Neural progenitor cell (in vitro differentiated cells): Measurements from ENCODE around the gene PLEKHA7. TPM values are rescaled to one million over a fixed set of nuclear protein-coding genes. Genes with fewer than 3 reads are reported as not detected.

Source experiments
- DNase-seq: peaks from one replicate; pipeline ENCODE4 v3.0.0-alpha.2; 2016; ENCODE audit warnings: low spot score
- H2AFZ ChIP-seq: fragments of 200-600 bp; sonication (generic); replicated peaks from 2 replicates; pipeline ENCODE4 v1.6.1; 2016; ENCODE audit warnings: antibody characterized with exemption
- H3F3A ChIP-seq: fragments of 200-600 bp; sonication (generic); 2 replicates; pipeline ENCODE4 v1.6.1; 2016; ENCODE audit warnings: antibody characterized with exemption, low read depth
- H3K27ac ChIP-seq: fragments of 200-600 bp; sonication (generic); 2 replicates; pipeline ENCODE4 v1.5.1; 2016; ENCODE audit warnings: mild to moderate bottlenecking
- H3K27me3 ChIP-seq: fragments of 200-600 bp; sonication (generic); 2 replicates; pipeline ENCODE4 v1.6.1; 2016; ENCODE audit warnings: mild to moderate bottlenecking, moderate library complexity
- H3K36me3 ChIP-seq: fragments of 200-600 bp; sonication (generic); 2 replicates; pipeline ENCODE4 v1.5.1; 2016
- H3K4me1 ChIP-seq: fragments of 200-600 bp; sonication (generic); 2 replicates; pipeline ENCODE4 v1.6.1; 2016; ENCODE audit warnings: mixed run types
- H3K4me2 ChIP-seq: fragments of 200-600 bp; sonication (generic); 2 replicates; pipeline ENCODE4 v1.6.1; 2016
- H3K4me3 ChIP-seq: fragments of 200-600 bp; sonication (generic); 2 replicates; pipeline ENCODE4 v1.5.1; 2016
- H3K79me2 ChIP-seq: fragments of 200-600 bp; sonication (generic); 2 replicates; pipeline ENCODE4 v1.6.1; 2016; ENCODE audit warnings: low read depth
- H3K9ac ChIP-seq: fragments of 200-600 bp; sonication (generic); 2 replicates; pipeline ENCODE4 v1.6.1; 2016
- H3K9me3 ChIP-seq: fragments of 200-600 bp; sonication (generic); 2 replicates; pipeline ENCODE4 v1.5.1; 2016; ENCODE audit warnings: low read depth
- H4K20me1 ChIP-seq: fragments of 200-600 bp; sonication (generic); 2 replicates; pipeline ENCODE4 v1.6.1; 2016; ENCODE audit warnings: low read depth
- H3K27ac Mint-ChIP-seq: 3 replicates; pipeline ENCODE4 v1.8.0; 2021; ENCODE audit warnings: mixed read lengths
- H3K27me3 Mint-ChIP-seq: 2 replicates; pipeline ENCODE4 v1.8.0; 2022; ENCODE audit warnings: low read depth, mild to moderate bottlenecking, inconsistent platforms, moderate library complexity, mixed read lengths; ENCODE audit not compliant: insufficient read depth
- H3K36me3 Mint-ChIP-seq: 3 replicates; pipeline ENCODE4 v1.8.0; 2021; ENCODE audit warnings: mixed read lengths
- H3K4me1 Mint-ChIP-seq: 3 replicates; pipeline ENCODE4 v1.8.0; 2021; ENCODE audit warnings: mixed read lengths
- H3K4me3 Mint-ChIP-seq: 3 replicates; pipeline ENCODE4 v1.8.0; 2021; ENCODE audit warnings: mild to moderate bottlenecking, moderate library complexity, mixed read lengths
- H3K9me3 Mint-ChIP-seq: 3 replicates; pipeline ENCODE4 v1.8.0; 2020; ENCODE audit warnings: mixed read lengths
- EZH2 ChIP-seq: fragments of 200-600 bp; sonication (generic); IDR thresholded peaks from 2 replicates; pipeline ENCODE4 v1.6.1; 2017; ENCODE audit warnings: antibody characterized with exemption, mild to moderate bottlenecking, moderate library complexity
- EZH2phosphoT487 ChIP-seq: fragments of 200-600 bp; sonication (generic); IDR thresholded peaks from 2 replicates; pipeline ENCODE4 v1.6.1; 2017; ENCODE audit warnings: antibody characterized with exemption
- total RNA-seq: library from RNA; depleted of rRNA; stranded (reverse); fragments of >200 nt; gene quantifications from 2 replicates; pipeline ENCODE4 v1.2.3, GENCODE V29; 2015; ENCODE audit warnings: low replicate concordance
- TF ChIP-seq, protein P1 (sequence below): fragments of 200-600 bp; sonication (generic); IDR thresholded peaks from 2 replicates; pipeline ENCODE4 v1.5.1; 2017; ENCODE audit warnings: antibody characterized with exemption, mild to moderate bottlenecking

The PLEKHA7 gene
- total RNA-seq, 1 donor from 2014 or later = 20.3 TPM

DNA sequence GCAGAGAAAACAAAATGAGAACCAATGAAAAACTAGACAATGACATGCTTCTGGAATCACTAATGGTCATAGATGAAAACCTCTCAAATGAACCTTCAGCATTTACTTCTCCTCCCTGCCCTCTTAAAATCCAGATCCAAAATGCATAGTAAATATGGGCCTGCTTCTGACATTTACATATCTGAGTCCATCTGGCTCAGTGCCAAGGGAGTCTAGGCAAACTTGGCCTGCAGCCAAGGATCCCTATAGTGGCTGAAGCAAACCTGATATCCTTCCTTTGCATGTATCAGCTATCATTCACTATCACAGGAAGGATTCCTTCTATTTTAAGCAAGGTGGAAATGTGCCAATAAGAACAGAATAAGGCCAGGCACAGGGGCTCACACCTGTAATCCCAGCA lies 170.9 kb downstream of the PLEKHA7 start:
- Histone ChIP-seq H4K20me1 (no peaks in the 10 kb centered on the region), H3K4me1 (no peaks in the 10 kb centered on the region), H3K4me3 (no peak overlapping the region), H3K4me2 (no peak overlapping the region), H3K9ac (no peak overlapping the region), H3K27ac (no peak overlapping the region), H3K36me3 (no peaks in the 10 kb centered on the region), H2AFZ (no peak overlapping the region), H3K9me3 (no peaks in the 10 kb centered on the region), H3K79me2 (no peaks in the 10 kb centered on the region), H3F3A (no peaks in the 10 kb centered on the region), H3K27me3 (no peaks in the 10 kb centered on the region)
- H3K36me3 Mint-ChIP-seq = peaks cover 27% of the 10 kb centered on the region
- H3K27me3 Mint-ChIP-seq = peaks cover 2% of the 10 kb centered on the region
- no peak for TF ChIP-seq EZH2
- TF ChIP-seq EZH2phosphoT487 = no peak
- TF ChIP-seq, protein P1, sequence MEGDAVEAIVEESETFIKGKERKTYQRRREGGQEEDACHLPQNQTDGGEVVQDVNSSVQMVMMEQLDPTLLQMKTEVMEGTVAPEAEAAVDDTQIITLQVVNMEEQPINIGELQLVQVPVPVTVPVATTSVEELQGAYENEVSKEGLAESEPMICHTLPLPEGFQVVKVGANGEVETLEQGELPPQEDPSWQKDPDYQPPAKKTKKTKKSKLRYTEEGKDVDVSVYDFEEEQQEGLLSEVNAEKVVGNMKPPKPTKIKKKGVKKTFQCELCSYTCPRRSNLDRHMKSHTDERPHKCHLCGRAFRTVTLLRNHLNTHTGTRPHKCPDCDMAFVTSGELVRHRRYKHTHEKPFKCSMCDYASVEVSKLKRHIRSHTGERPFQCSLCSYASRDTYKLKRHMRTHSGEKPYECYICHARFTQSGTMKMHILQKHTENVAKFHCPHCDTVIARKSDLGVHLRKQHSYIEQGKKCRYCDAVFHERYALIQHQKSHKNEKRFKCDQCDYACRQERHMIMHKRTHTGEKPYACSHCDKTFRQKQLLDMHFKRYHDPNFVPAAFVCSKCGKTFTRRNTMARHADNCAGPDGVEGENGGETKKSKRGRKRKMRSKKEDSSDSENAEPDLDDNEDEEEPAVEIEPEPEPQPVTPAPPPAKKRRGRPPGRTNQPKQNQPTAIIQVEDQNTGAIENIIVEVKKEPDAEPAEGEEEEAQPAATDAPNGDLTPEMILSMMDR = no peak
- H3K4me1 Mint-ChIP-seq = peaks cover 3% of the 10 kb centered on the region
- H3K9me3 Mint-ChIP-seq = peaks cover 2% of the 10 kb centered on the region
- H3K27ac Mint-ChIP-seq = no peak overlapping the region
- no peak for DNase-seq
- H3K4me3 Mint-ChIP-seq = no peak overlapping the region

DNA sequence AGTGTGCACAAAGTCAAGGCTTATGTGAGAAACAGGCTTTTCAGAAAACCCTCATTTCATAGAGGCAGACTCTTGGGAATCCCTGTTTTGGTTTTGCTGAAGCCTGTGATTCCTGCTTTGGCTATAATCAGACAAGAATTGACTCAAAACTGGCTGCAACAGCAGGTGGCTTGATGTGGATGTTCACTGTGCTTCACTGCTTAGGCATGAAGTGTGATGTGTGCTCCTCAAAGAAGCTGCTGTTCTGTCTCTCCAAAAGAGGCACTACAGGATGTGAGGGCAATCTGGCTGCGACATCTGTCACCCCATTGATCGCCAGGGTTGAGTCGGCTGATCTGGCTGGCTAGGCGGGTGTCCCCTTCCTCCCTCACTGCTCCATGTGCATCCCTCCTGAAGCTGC lies 172.2 kb downstream of the PLEKHA7 start:
- H3K36me3 ChIP-seq = no peaks in the 10 kb centered on the region
- H3K27me3 ChIP-seq = no peaks in the 10 kb centered on the region
- H3K9me3 ChIP-seq = no peaks in the 10 kb centered on the region
- no peak overlapping the region for H3K9ac ChIP-seq
- no peak for TF ChIP-seq EZH2phosphoT487
- TF ChIP-seq EZH2 = no peak
- TF ChIP-seq, protein P1 = no peak
- Mint-ChIP-seq H3K4me1 (peaks cover 3% of the 10 kb centered on the region), H3K4me3 (no peak overlapping the region), H3K27me3 (peaks cover 2% of the 10 kb centered on the region), H3K27ac (no peak overlapping the region), H3K9me3 (peaks cover 2% of the 10 kb centered on the region), H3K36me3 (peaks cover 30% of the 10 kb centered on the region)
- H3F3A ChIP-seq = no peaks in the 10 kb centered on the region
- no peak overlapping the region for H3K27ac ChIP-seq
- H4K20me1 ChIP-seq = no peaks in the 10 kb centered on the region
- no peak overlapping the region for H3K4me2 ChIP-seq
- no peak for DNase-seq
- no peaks in the 10 kb centered on the region for H3K79me2 ChIP-seq
- no peak overlapping the region for H2AFZ ChIP-seq
- no peaks in the 10 kb centered on the region for H3K4me1 ChIP-seq
- H3K4me3 ChIP-seq = no peak overlapping the region

DNA sequence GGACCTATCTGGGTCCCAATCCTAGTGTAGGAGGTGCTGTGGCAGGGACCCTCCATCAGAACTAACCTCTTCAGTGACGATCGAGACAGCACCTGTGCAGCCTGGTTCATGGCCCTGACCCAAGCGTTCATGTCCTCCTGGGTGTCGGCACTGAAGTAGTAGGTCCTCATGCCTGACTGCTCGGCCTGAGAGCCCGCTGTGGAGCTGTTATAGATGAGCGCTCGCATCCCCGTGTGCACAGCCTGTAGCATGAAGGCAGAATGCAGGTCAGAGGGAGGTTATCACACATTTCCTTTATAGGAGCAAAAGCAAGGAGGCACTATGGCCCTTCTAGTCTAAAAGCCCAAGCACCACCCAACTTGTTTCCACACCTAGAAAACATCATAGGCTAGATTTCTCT lies 172.7 kb downstream of the PLEKHA7 start:
- H3K4me3 ChIP-seq = no peak overlapping the region
- H3K79me2 ChIP-seq = no peaks in the 10 kb centered on the region
- no peaks in the 10 kb centered on the region for H4K20me1 ChIP-seq
- H3K4me1 ChIP-seq = no peaks in the 10 kb centered on the region
- H3K4me3 Mint-ChIP-seq = no peak overlapping the region
- no peak for TF ChIP-seq EZH2phosphoT487
- TF ChIP-seq EZH2 = no peak
- TF ChIP-seq, protein P1 = no peak
- H3K27me3 Mint-ChIP-seq = peaks cover 2% of the 10 kb centered on the region
- peaks cover 2% of the 10 kb centered on the region for H3K9me3 Mint-ChIP-seq
- no peak overlapping the region for H3K27ac Mint-ChIP-seq
- no peaks in the 10 kb centered on the region for H3K27me3 ChIP-seq
- peaks cover 3% of the 10 kb centered on the region for H3K4me1 Mint-ChIP-seq
- no peaks in the 10 kb centered on the region for H3K9me3 ChIP-seq
- H3K27ac ChIP-seq = no peak overlapping the region
- H3F3A ChIP-seq = no peaks in the 10 kb centered on the region
- no peaks in the 10 kb centered on the region for H3K36me3 ChIP-seq
- H3K4me2 ChIP-seq = no peak overlapping the region
- peaks cover 28% of the 10 kb centered on the region for H3K36me3 Mint-ChIP-seq
- no peak overlapping the region for H2AFZ ChIP-seq
- no peak for DNase-seq
- no peak overlapping the region for H3K9ac ChIP-seq

DNA sequence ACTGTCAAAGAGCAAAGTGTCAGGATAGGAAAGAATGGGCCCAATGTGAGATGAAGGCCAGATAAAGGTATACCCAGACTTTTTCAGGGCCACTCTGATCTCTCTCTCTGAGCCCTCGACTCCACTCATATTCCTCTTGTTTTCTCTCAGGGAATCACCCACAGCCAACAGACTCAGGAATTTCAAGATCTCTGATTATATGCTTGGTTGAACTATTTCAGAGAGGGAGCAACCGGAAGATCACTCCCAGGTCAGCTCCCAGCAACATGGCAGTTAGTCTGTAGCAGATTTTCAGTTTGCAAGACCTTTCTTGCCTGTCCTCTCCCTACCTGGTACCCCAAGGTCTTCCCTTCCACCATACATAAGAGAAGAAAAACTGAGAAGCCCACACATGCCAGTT lies 173.3 kb downstream of the PLEKHA7 start:
- Mint-ChIP-seq H3K9me3 (peaks cover 2% of the 10 kb centered on the region), H3K27ac (no peak overlapping the region), H3K36me3 (peaks cover 28% of the 10 kb centered on the region), H3K27me3 (peaks cover 2% of the 10 kb centered on the region), H3K4me1 (peaks cover 3% of the 10 kb centered on the region), H3K4me3 (no peak overlapping the region)
- Histone ChIP-seq H3K9me3 (no peaks in the 10 kb centered on the region), H3F3A (no peaks in the 10 kb centered on the region), H2AFZ (no peak overlapping the region), H4K20me1 (no peaks in the 10 kb centered on the region), H3K27me3 (no peaks in the 10 kb centered on the region), H3K4me3 (no peak overlapping the region), H3K4me1 (no peaks in the 10 kb centered on the region), H3K4me2 (no peak overlapping the region), H3K79me2 (no peaks in the 10 kb centered on the region), H3K9ac (no peak overlapping the region), H3K36me3 (no peaks in the 10 kb centered on the region), H3K27ac (no peak overlapping the region)
- no peak for DNase-seq
- TF ChIP-seq EZH2phosphoT487 (no peak), EZH2 (no peak)
- TF ChIP-seq, protein P1 = no peak
